Gastroesophageal sphincter (tissue), 3 donors: ENCODE results near the gene TM9SF2.

Experiments
- POLR2A ChIP-seq, 2 donors: fragments of 450-650 bp; IDR thresholded peaks; one replicate each; pipeline ENCODE4 v1.6.1; 2017; ENCODE audit warnings: antibody characterized with exemption in 2 of 2, mild to moderate bottlenecking in 2 of 2, moderate library complexity in 1 of 2
- POLR2AphosphoS5 ChIP-seq: sonication (generic); formaldehyde crosslinking; IDR thresholded peaks from one replicate; pipeline ENCODE4 v1.6.1; 2017; ENCODE audit warnings: antibody characterized with exemption
- TF ChIP-seq, protein P1 (sequence below), 4 experiments: fragments of 200-600 bp in 2 of 4; fragments of 450-650 bp in 2 of 4; sonication (generic) in 1 of 4; IDR thresholded peaks; one replicate each; pipeline ENCODE4 v1.5.1; 2017 to 2019; ENCODE audit warnings: antibody characterized with exemption in 4 of 4, mild to moderate bottlenecking in 2 of 4, moderate library complexity in 2 of 4

DNA sequence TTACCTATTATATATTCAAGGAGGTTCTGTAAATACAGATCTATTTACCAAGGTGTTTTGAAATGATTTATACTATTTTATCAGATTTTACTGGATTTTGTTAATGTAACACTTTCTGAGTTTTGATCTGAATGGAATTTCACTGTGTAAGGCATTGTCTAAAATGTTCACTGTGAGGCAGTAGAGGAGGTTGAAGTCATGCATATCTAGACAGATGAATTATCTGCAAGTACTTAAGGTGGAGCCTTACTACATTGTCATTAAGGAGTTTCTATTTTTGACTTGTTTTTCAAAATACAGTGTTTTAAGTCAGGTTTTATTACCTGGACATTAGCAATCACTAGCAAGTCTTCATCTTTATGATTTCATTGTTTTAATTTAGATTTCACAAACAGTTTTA is 62.1 kb downstream of the TM9SF2 start:
- TF ChIP-seq, protein P1, sequence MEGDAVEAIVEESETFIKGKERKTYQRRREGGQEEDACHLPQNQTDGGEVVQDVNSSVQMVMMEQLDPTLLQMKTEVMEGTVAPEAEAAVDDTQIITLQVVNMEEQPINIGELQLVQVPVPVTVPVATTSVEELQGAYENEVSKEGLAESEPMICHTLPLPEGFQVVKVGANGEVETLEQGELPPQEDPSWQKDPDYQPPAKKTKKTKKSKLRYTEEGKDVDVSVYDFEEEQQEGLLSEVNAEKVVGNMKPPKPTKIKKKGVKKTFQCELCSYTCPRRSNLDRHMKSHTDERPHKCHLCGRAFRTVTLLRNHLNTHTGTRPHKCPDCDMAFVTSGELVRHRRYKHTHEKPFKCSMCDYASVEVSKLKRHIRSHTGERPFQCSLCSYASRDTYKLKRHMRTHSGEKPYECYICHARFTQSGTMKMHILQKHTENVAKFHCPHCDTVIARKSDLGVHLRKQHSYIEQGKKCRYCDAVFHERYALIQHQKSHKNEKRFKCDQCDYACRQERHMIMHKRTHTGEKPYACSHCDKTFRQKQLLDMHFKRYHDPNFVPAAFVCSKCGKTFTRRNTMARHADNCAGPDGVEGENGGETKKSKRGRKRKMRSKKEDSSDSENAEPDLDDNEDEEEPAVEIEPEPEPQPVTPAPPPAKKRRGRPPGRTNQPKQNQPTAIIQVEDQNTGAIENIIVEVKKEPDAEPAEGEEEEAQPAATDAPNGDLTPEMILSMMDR (IDR thresholded peaks at IDR 0.05) = no peak
- TF ChIP-seq POLR2A (IDR thresholded peaks at IDR 0.05) = no peak
- no peak for TF ChIP-seq POLR2AphosphoS5
